Peyer's patch (tissue), 4 donors: Measurements from ENCODE around the gene FAR1. TPM values are rescaled to one million over a fixed set of nuclear protein-coding genes. Genes with fewer than 3 reads are reported as not detected.

Experiments
- DNase-seq, 3 donors: peaks; one replicate each; pipeline ENCODE4 v3.0.0-alpha.2; 2017 to 2019
- H3K27ac ChIP-seq, 4 donors: fragments of 200-600 bp; sonication (generic); one replicate each; pipeline ENCODE4 v1.5.1; 2016 to 2019
- H3K27me3 ChIP-seq, 2 donors: fragments of 200-600 bp; sonication (generic); one replicate each; pipeline ENCODE4 v1.5.1; 2019
- H3K36me3 ChIP-seq, 3 donors: fragments of 200-600 bp; sonication (generic); one replicate each; pipeline ENCODE4 v1.5.1; 2016 to 2019
- H3K4me1 ChIP-seq, 4 donors: fragments of 200-600 bp; sonication (generic); one replicate each; pipeline ENCODE4 v1.5.1; 2016 to 2019
- H3K4me3 ChIP-seq, 4 donors: fragments of 200-600 bp; sonication (generic); 1 replicate in 3 of 4; 2 replicates in 1 of 4; pipeline ENCODE4 v1.5.1; 2016 to 2019; ENCODE audit warnings: mild to moderate bottlenecking in 1 of 4
- H3K9me3 ChIP-seq, 4 donors: fragments of 200-600 bp; sonication (generic); one replicate each; pipeline ENCODE4 v1.5.1; 2016 to 2019; ENCODE audit warnings: mild to moderate bottlenecking in 1 of 4
- CTCF ChIP-seq, 6 experiments: fragments of 450-650 bp in 4 of 6; fragments of 200-600 bp in 2 of 6; sonication (generic) in 1 of 6; IDR thresholded peaks; one replicate each; pipeline ENCODE4 v1.5.1; 2017 to 2019; ENCODE audit warnings: antibody characterized with exemption in 6 of 6, mild to moderate bottlenecking in 3 of 6, moderate library complexity in 1 of 6
- POLR2A ChIP-seq, 2 donors: fragments of 450-650 bp; IDR thresholded peaks; one replicate each; pipeline ENCODE4 v1.5.1; 2017; ENCODE audit warnings: antibody characterized with exemption in 2 of 2, mild to moderate bottlenecking in 2 of 2, moderate library complexity in 2 of 2
- small RNA-seq, 2 donors: library from RNA; depleted of rRNA; stranded (forward); fragments of <200 nt; gene quantifications; one replicate each; pipeline ENCODE3, GENCODE V24; 2016
- total RNA-seq, 4 donors: library from RNA; depleted of rRNA; stranded (reverse); fragments of >200 nt; gene quantifications; one replicate each; pipeline ENCODE4 v1.1.0, GENCODE V29; 2016

FAR1 gene
- total RNA-seq, 4 donors from 2014 or later, result 35.2 to 125 (median 74.0) TPM

- no peak for DNase-seq
- Histone ChIP-seq H3K36me3 (no peaks in the 10 kb centered on the region), H3K27me3 (no peaks in the 10 kb centered on the region), H3K27ac (no peak overlapping the region), H3K4me3 (no peak overlapping the region), H3K9me3 (no peaks in the 10 kb centered on the region), H3K4me1 (no peaks in the 10 kb centered on the region)
- TF ChIP-seq POLR2A (IDR thresholded peaks at IDR 0.05), result no peak
- TF ChIP-seq CTCF (IDR thresholded peaks at IDR 0.05), result no peak
These were observed 112.7 kb downstream of the FAR1 start for GRCh38 chr11:13781153-13781552.

Small RNA genes within 50 kb of the gene (small RNA-seq; reads per million reads assigned to genes)
- 0 reads per million in 2 donors for gene AC013828.1
- gene RF00019, result 0 reads per million in 2 donors
- 0 reads per million in 2 donors for gene RPL39P26

Other genes starting within 250 kb of the FAR1 start
- 10 to 100 TPM; 13.8 to 33.3 (median 27.1) TPM for gene BTBD10, start 205.4 kb upstream of the FAR1 start, total RNA-seq
- not detected for gene PTH, start 172.7 kb upstream of the FAR1 start, total RNA-seq